Progenitor cell of endocrine pancreas (in vitro differentiated cells): Measurements from ENCODE around the gene PIK3R5. TPM values are rescaled to one million over a fixed set of nuclear protein-coding genes. Genes with fewer than 3 reads are reported as not detected.

Experiments used
- DNase-seq: peaks from one replicate; pipeline ENCODE4 v3.0.0; 2021; ENCODE audit warnings: low spot score; ENCODE audit not compliant: unreplicated experiment
- H3K27ac Mint-ChIP-seq: 2 replicates; pipeline ENCODE4 v1.8.0; 2021; ENCODE audit warnings: mild to moderate bottlenecking, moderate library complexity, mixed read lengths
- H3K27me3 Mint-ChIP-seq: 2 replicates; pipeline ENCODE4 v1.8.0; 2021; ENCODE audit warnings: mixed read lengths
- H3K36me3 Mint-ChIP-seq: 2 replicates; pipeline ENCODE4 v1.8.0; 2022; ENCODE audit warnings: mixed read lengths; ENCODE audit not compliant: insufficient read depth
- H3K4me1 Mint-ChIP-seq: 2 replicates; pipeline ENCODE4 v1.8.0; 2021; ENCODE audit warnings: low read depth, mixed read lengths
- H3K4me3 Mint-ChIP-seq: 2 replicates; pipeline ENCODE4 v1.8.0; 2021; ENCODE audit warnings: low read depth, mild to moderate bottlenecking, moderate library complexity, mixed read lengths
- H3K9me3 Mint-ChIP-seq: 2 replicates; pipeline ENCODE4 v1.8.0; 2021; ENCODE audit warnings: low read depth, mixed read lengths
- CTCF ChIP-seq: fragments of 200-600 bp; sonication (generic); IDR thresholded peaks from one replicate; pipeline ENCODE4 v1.5.0; 2021; ENCODE audit warnings: antibody characterized with exemption, mild to moderate bottlenecking; ENCODE audit not compliant: unreplicated experiment
- total RNA-seq: library from RNA; stranded (reverse); gene quantifications from 2 replicates; pipeline ENCODE4 v1.2.1, GENCODE V29; 2021

The PIK3R5 gene
- total RNA-seq, 1 donor from 2014 or later = 0.50 TPM

- Mint-ChIP-seq H3K27me3 (no peaks in the 10 kb centered on the region), H3K9me3 (no peaks in the 10 kb centered on the region), H3K36me3 (no peaks in the 10 kb centered on the region), H3K4me3 (no peak overlapping the region), H3K4me1 (peaks cover 8% of the 10 kb centered on the region), H3K27ac (no peak overlapping the region)
- no peak for TF ChIP-seq CTCF
- no peak for DNase-seq
These were observed 122.2 kb downstream of the PIK3R5 start for GRCh38 chr17:8843344-8843743.

GRCh38 chr17:8841844-8842243, 123.7 kb downstream of the PIK3R5 start:
- DNase-seq = no peak
- no peak overlapping the region for H3K4me3 Mint-ChIP-seq
- peaks cover 2% of the 10 kb centered on the region for H3K27me3 Mint-ChIP-seq
- H3K9me3 Mint-ChIP-seq = no peaks in the 10 kb centered on the region
- TF ChIP-seq CTCF = no peak
- H3K27ac Mint-ChIP-seq = no peak overlapping the region
- H3K4me1 Mint-ChIP-seq = peaks cover 9% of the 10 kb centered on the region
- no peaks in the 10 kb centered on the region for H3K36me3 Mint-ChIP-seq

- Mint-ChIP-seq H3K27ac (no peak overlapping the region), H3K4me3 (no peak overlapping the region), H3K36me3 (no peaks in the 10 kb centered on the region), H3K4me1 (peaks cover 9% of the 10 kb centered on the region), H3K27me3 (peaks cover 2% of the 10 kb centered on the region), H3K9me3 (no peaks in the 10 kb centered on the region)
- no peak for TF ChIP-seq CTCF
- no peak for DNase-seq
These were observed 126.0 kb downstream of the PIK3R5 start for GRCh38 chr17:8839410-8839935.

- Mint-ChIP-seq H3K4me3 (no peak overlapping the region), H3K36me3 (no peaks in the 10 kb centered on the region), H3K27me3 (peaks cover 2% of the 10 kb centered on the region), H3K4me1 (peaks cover 9% of the 10 kb centered on the region), H3K27ac (no peak overlapping the region), H3K9me3 (no peaks in the 10 kb centered on the region)
- DNase-seq = no peak
- TF ChIP-seq CTCF = no peak
These were observed 126.9 kb downstream of the PIK3R5 start for GRCh38 chr17:8838551-8839095.

GRCh38 chr17:8837563-8838075, 127.9 kb downstream of the PIK3R5 start:
- TF ChIP-seq CTCF = no peak
- no peaks in the 10 kb centered on the region for H3K9me3 Mint-ChIP-seq

More at GRCh38 chr17:8837563-8838075, 127.9 kb downstream of the PIK3R5 start:
- H3K4me1 Mint-ChIP-seq = peaks cover 9% of the 10 kb centered on the region
- DNase-seq = no peak
- H3K27me3 Mint-ChIP-seq = peaks cover 2% of the 10 kb centered on the region
- H3K4me3 Mint-ChIP-seq = no peak overlapping the region
- no peaks in the 10 kb centered on the region for H3K36me3 Mint-ChIP-seq
- H3K27ac Mint-ChIP-seq = no peak overlapping the region
